ENCODE results near the gene GAPVD1.

DNA sequence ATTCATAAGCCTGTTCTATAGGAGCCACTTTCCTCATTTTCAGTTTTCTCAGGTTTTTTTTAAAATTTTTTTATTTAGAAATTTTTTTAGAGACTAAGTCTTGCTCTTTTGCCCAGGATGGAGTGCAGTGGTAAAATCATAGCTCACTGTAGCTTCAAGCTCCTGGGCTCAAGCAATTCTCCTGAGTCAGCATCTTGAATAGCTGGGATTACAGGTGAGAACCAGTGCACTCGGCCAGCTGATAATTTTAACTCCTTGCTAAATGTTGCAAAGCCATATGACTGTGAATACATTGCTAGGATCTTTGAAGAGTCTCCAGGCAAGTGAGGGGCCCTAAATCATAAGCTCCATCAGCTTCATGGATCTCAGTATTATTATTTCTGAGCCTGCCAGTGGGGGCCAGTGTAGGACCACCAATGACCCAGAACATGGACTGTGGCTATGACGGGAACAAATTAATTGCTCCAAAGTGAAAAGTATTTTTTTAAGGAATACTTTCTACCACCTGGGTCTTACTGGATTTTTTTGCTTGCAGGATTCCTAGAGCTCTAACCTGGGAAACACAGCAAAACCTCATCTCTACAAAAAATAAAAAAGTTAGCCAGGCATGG is 5.7 kb upstream of the GAPVD1 start:
- TF ChIP-seq EP300 (IDR thresholded peaks at IDR 0.05; ENCODE audit: borderline replicate concordance in 1 of 2, low read depth in 2 of 2, low read length in 2 of 2) (no peak), POLR2A (IDR thresholded peaks at IDR 0.05; ENCODE audit: control extremely low read depth in 1 of 2, low read depth in 2 of 2, low read length in 2 of 2) (no peak), CREB1 (IDR thresholded peaks at IDR 0.05) (no peak), POLR2AphosphoS5 (IDR thresholded peaks at IDR 0.05; ENCODE audit: low read depth, low read length) (no peak)
- TF ChIP-seq, protein P1, sequence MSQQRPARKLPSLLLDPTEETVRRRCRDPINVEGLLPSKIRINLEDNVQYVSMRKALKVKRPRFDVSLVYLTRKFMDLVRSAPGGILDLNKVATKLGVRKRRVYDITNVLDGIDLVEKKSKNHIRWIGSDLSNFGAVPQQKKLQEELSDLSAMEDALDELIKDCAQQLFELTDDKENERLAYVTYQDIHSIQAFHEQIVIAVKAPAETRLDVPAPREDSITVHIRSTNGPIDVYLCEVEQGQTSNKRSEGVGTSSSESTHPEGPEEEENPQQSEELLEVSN (IDR thresholded peaks at IDR 0.05): no peak
- TF ChIP-seq, protein P2, sequence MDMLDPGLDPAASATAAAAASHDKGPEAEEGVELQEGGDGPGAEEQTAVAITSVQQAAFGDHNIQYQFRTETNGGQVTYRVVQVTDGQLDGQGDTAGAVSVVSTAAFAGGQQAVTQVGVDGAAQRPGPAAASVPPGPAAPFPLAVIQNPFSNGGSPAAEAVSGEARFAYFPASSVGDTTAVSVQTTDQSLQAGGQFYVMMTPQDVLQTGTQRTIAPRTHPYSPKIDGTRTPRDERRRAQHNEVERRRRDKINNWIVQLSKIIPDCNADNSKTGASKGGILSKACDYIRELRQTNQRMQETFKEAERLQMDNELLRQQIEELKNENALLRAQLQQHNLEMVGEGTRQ (IDR thresholded peaks at IDR 0.05; ENCODE audit: low read length): no peak
